ENCODE measurements around the gene GIMAP6.
"Not testable (repeated sequence)": the region's sequence is repeated elsewhere in the genome, so short reads cannot be mapped to it uniquely, and the experiment has no call there.

GIMAP6 gene

DNA sequence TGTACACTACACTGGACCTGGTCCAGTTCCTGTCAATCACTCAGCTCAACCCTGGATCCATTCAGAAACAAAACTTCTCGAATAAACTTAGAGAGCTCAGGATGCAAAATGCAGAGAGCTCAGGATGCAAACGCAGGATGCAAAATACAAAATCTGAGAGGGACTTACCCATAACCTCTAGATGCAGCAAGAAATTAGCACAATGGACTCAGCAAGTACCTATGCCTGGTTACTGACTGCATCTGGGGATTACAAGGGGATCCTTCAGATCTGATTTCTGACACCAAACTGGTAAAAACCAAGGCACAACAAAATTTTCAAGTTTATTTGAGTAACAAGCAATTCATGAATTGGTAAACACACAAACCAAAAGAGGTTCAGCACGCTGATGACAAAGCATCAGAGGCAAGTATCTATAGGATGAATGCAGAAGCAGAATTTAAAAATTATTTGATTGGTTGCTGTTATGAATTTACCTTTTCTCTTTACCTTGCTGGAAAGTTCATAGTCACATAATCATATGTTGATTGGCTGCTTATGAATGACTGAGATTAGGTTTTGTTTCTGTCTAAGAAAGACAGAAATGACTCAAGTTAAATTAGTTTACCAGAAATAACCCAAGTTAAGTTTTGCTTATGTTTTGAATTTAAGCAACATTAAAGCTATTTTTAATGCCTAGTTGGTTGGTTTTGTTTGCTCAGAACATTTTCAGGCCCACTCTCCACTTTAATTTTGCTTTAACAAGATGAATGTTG lies 11.4 kb downstream of the GIMAP6 start:
- H3K4me3 ChIP-seq (replicated peaks; ENCODE audit: low read depth, low read length) = 0 out of 2 replicates have a peak overlapping the region, but pooled peaks have one; percentile 22
- no peaks in the 10 kb centered on the region for H3K36me3 ChIP-seq (ENCODE audit: control insufficient read depth, insufficient read depth, low read length)

DNA sequence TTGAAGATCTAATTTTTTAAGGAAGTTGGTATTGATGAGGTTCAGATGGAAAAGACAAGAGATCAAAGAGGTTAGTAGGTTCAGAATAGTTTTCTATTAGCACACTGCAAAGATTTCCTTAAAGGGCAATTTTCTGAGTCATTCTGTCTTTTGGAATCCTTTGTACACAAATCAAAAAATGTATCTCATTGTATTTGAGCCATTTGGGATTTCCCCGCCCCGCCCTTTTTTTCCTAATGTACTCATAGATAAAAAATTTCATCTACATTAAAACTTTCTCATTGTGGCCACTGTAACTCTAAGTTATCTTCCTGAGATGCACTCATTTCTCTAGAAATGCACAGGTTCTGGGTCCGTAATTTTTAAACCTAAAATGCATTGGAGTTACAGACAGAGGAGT lies 12.1 kb downstream of the GIMAP6 start:
- no peak for DNase-seq (ENCODE audit: extremely low read depth, insufficient read length)
- H3K27me3 ChIP-seq (replicated peaks; ENCODE audit: control insufficient read depth, insufficient read depth, low read length) = no peaks in the 10 kb centered on the region
- H3K36me3 ChIP-seq (ENCODE audit: control insufficient read depth, insufficient read depth, low read length) = no peaks in the 10 kb centered on the region
- no peak for TF ChIP-seq CTCF (IDR thresholded peaks at IDR 0.05; ENCODE audit: insufficient read depth, low read length, poor library complexity, severe bottlenecking)
- H3K4me3 ChIP-seq (replicated peaks; ENCODE audit: low read depth, low read length) = no peak overlapping the region

More for the DNA sequence above, 11.4 kb downstream of the GIMAP6 start:
- no peak for DNase-seq (ENCODE audit: extremely low read depth, insufficient read length)
- TF ChIP-seq CTCF (IDR thresholded peaks at IDR 0.05; ENCODE audit: insufficient read depth, low read length, poor library complexity, severe bottlenecking) = no peak
- no peaks in the 10 kb centered on the region for H3K27me3 ChIP-seq (replicated peaks; ENCODE audit: control insufficient read depth, insufficient read depth, low read length)

- DNase-seq (ENCODE audit: extremely low read depth, insufficient read length); H3K4me3 ChIP-seq (replicated peaks; ENCODE audit: low read depth, low read length); H3K27me3 ChIP-seq (replicated peaks; ENCODE audit: control insufficient read depth, insufficient read depth, low read length); H3K36me3 ChIP-seq (ENCODE audit: control insufficient read depth, insufficient read depth, low read length): not testable (repeated sequence)
These were observed 16.9 kb downstream of the GIMAP6 start for GRCh38 chr7:150615221-150615755.

DNA sequence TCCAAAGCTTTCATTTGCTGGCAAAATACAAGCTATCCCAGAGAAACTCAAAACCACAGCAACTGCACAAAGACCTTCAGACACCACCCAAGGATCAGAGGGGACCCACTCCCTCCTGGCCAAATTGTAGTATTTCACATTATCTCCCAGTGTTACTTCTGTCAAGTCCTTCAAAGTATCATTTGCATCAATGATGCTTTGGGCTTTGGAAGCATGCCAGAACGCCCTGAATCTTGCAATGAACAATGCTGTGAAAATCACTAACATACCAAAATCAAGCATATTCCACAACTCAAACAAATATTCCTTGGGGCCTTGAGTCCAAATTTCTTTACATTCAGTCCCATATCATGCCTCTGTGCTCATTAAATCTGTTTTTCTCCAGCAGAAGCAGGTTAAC lies 17.8 kb downstream of the GIMAP6 start:
- not testable (repeated sequence) for H3K27me3 ChIP-seq (replicated peaks; ENCODE audit: control insufficient read depth, insufficient read depth, low read length); DNase-seq (ENCODE audit: extremely low read depth, insufficient read length); H3K4me3 ChIP-seq (replicated peaks; ENCODE audit: low read depth, low read length); H3K36me3 ChIP-seq (ENCODE audit: control insufficient read depth, insufficient read depth, low read length)

GRCh38 chr7:150613880-150614279 lies 18.3 kb downstream of the GIMAP6 start:
- H3K36me3 ChIP-seq (ENCODE audit: control insufficient read depth, insufficient read depth, low read length) = no peaks in the 10 kb centered on the region
- no peak for DNase-seq (ENCODE audit: extremely low read depth, insufficient read length)
- TF ChIP-seq CTCF (IDR thresholded peaks at IDR 0.05; ENCODE audit: insufficient read depth, low read length, poor library complexity, severe bottlenecking) = no peak
- no peaks in the 10 kb centered on the region for H3K27me3 ChIP-seq (replicated peaks; ENCODE audit: control insufficient read depth, insufficient read depth, low read length)
- no peak overlapping the region for H3K4me3 ChIP-seq (replicated peaks; ENCODE audit: low read depth, low read length)

DNA sequence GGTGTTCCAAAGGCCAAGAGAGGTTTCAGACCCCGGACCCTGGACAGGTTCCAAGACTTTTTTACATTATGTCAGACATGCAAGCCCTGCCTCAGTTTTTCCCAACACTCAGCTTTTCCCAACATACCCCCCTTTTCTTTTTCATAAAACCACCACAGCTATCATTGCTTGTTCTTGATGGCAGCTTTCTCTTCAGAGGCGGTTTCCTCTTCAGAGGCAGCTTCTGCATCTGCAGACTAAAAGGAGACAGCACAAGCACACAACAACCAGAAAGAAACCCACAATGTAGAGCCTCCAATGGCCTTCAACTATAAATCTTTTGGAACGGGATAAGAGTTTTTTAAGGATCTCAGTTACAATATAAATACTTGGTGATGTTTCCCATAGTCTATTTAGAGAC lies 19.3 kb downstream of the GIMAP6 start:
- TF ChIP-seq CTCF (IDR thresholded peaks at IDR 0.05; ENCODE audit: insufficient read depth, low read length, poor library complexity, severe bottlenecking) = no peak
- Histone ChIP-seq H3K4me3 (replicated peaks; ENCODE audit: low read depth, low read length) (no peak overlapping the region), H3K27me3 (replicated peaks; ENCODE audit: control insufficient read depth, insufficient read depth, low read length) (no peaks in the 10 kb centered on the region), H3K36me3 (ENCODE audit: control insufficient read depth, insufficient read depth, low read length) (no peaks in the 10 kb centered on the region)
- DNase-seq (ENCODE audit: extremely low read depth, insufficient read length) = no peak

Measured in GM06990 (cell line).